CD4-positive, CD25-positive, alpha-beta regulatory T cell (primary cell): ENCODE data around the gene WNK2. TPM values are rescaled to one million over a fixed set of nuclear protein-coding genes. Genes with fewer than 3 reads are reported as not detected.

ENCODE experiments used
- ATAC-seq, 2 donors: fragments of 150-1000 bp; cut with Tn5 transposase; one replicate each; pipeline ENCODE4 v1.10.0; 2021; ENCODE audit warnings: low read depth in 2 of 2, moderate number of reproducible peaks in 2 of 2, moderate library complexity in 1 of 2
- DNase-seq, 3 donors: peaks; one replicate each; pipeline versions ENCODE4 v3.0.0 to v3.0.0-alpha.2; 2012 to 2022; ENCODE audit warnings: mixed read lengths in 1 of 3
- H3K27ac ChIP-seq: one replicate; pipeline ENCODE4 v1.7.0; 2013; ENCODE audit warnings: mild to moderate bottlenecking, low read length; ENCODE audit not compliant: insufficient read depth, poor library complexity, severe bottlenecking
- H3K27me3 ChIP-seq: one replicate; pipeline ENCODE4 v1.7.0; 2013; ENCODE audit warnings: low read length; ENCODE audit not compliant: control insufficient read depth, insufficient read depth
- H3K36me3 ChIP-seq: one replicate; pipeline ENCODE4 v1.7.0; 2013; ENCODE audit warnings: mild to moderate bottlenecking, low read length, moderate library complexity; ENCODE audit not compliant: control insufficient read depth, insufficient read depth
- H3K4me1 ChIP-seq: 2 replicates; pipeline ENCODE4 v1.7.0; 2013; ENCODE audit warnings: mild to moderate bottlenecking, low read length; ENCODE audit not compliant: insufficient read depth, control insufficient read depth, poor library complexity, severe bottlenecking
- H3K4me3 ChIP-seq: one replicate; pipeline ENCODE4 v1.7.0; 2013; ENCODE audit warnings: low read depth, mild to moderate bottlenecking, low read length, moderate library complexity
- H3K9me3 ChIP-seq, 2 experiments: 1 replicate in 1 of 2; 2 replicates in 1 of 2; pipeline ENCODE4 v1.7.0; 2013; ENCODE audit warnings: low read length in 2 of 2, mild to moderate bottlenecking in 1 of 2, moderate library complexity in 1 of 2; ENCODE audit not compliant: control insufficient read depth in 2 of 2
- H3K27ac Mint-ChIP-seq, 3 donors: one replicate each; pipeline ENCODE4 v1.8.0; 2020 to 2022; ENCODE audit warnings: mild to moderate bottlenecking in 3 of 3, mixed read lengths in 3 of 3, moderate library complexity in 2 of 3
- H3K27me3 Mint-ChIP-seq: one replicate; pipeline ENCODE4 v1.8.0; 2022; ENCODE audit warnings: mild to moderate bottlenecking, mixed read lengths
- H3K36me3 Mint-ChIP-seq: one replicate; pipeline ENCODE4 v1.8.0; 2020; ENCODE audit warnings: mixed read lengths
- H3K4me1 Mint-ChIP-seq, 4 donors: one replicate each; pipeline ENCODE4 v1.8.0; 2020 to 2022; ENCODE audit warnings: mixed read lengths in 4 of 4, mild to moderate bottlenecking in 1 of 4
- H3K4me3 Mint-ChIP-seq, 4 donors: one replicate each; pipeline ENCODE4 v1.8.0; 2020 to 2022; ENCODE audit warnings: mild to moderate bottlenecking in 4 of 4, mixed read lengths in 4 of 4, moderate library complexity in 3 of 4
- H3K9me3 Mint-ChIP-seq, 7 donors: one replicate each; pipeline ENCODE4 v1.8.0; 2020 to 2022; ENCODE audit warnings: mixed read lengths in 7 of 7, mild to moderate bottlenecking in 3 of 7, moderate library complexity in 2 of 7
- polyA plus RNA-seq, 4 donors: library from polyadenylated mRNA; unstranded; fragments of 300-500 nt; fragmentation: Illumina TruSeq; gene quantifications; one replicate each; pipeline ENCODE4 v1.2.3, GENCODE V29; 2021
- total RNA-seq: library from RNA; stranded (reverse); gene quantifications from one replicate; pipeline ENCODE4 v1.2.3, GENCODE V29; 2022

The WNK2 gene
- total and polyA plus RNA-seq, 5 donors from 2014 or later = 0.22 TPM; not detected in 4

GRCh38 chr9:93173365-93174051, 10.4 kb upstream of the WNK2 start:
- H3K36me3 Mint-ChIP-seq = no peaks in the 10 kb centered on the region
- Histone ChIP-seq H3K27ac (no peak overlapping the region), H3K36me3 (no peaks in the 10 kb centered on the region), H3K9me3 (no peaks in the 10 kb centered on the region), H3K27me3 (no peaks in the 10 kb centered on the region), H3K4me1 (no peaks in the 10 kb centered on the region), H3K4me3 (no peak overlapping the region)
- no peaks in the 10 kb centered on the region for H3K9me3 Mint-ChIP-seq
- peaks cover 21% of the 10 kb centered on the region for H3K27me3 Mint-ChIP-seq
- DNase-seq = no peak
- peak overlapping the region in 1 of 3 donors; percentile 51 for H3K27ac Mint-ChIP-seq
- H3K4me3 Mint-ChIP-seq = no peak overlapping the region
- ATAC-seq = no peak
- peaks cover 0 to 8% (median 0%) of the 10 kb centered on the region in 4 donors for H3K4me1 Mint-ChIP-seq

- ATAC-seq (no peak), DNase-seq (no peak)
- Histone ChIP-seq H3K27ac (no peak overlapping the region), H3K36me3 (no peaks in the 10 kb centered on the region), H3K9me3 (no peaks in the 10 kb centered on the region), H3K4me1 (no peaks in the 10 kb centered on the region), H3K4me3 (no peak overlapping the region), H3K27me3 (no peaks in the 10 kb centered on the region)
- Mint-ChIP-seq H3K9me3 (no peaks in the 10 kb centered on the region), H3K36me3 (no peaks in the 10 kb centered on the region), H3K4me3 (no peak overlapping the region), H3K27me3 (peaks cover 29% of the 10 kb centered on the region), H3K4me1 (peaks cover 0 to 8% (median 0%) of the 10 kb centered on the region in 4 donors), H3K27ac (peak overlapping the region in 1 of 3 donors; percentile 67)
Observed at GRCh38 chr9:93174976-93175375, 9.0 kb upstream of the WNK2 start.

GRCh38 chr9:93177676-93178075, 6.3 kb upstream of the WNK2 start:
- Histone ChIP-seq H3K27me3 (peaks cover 3% of the 10 kb centered on the region), H3K36me3 (no peaks in the 10 kb centered on the region), H3K9me3 (no peaks in the 10 kb centered on the region), H3K27ac (no peak overlapping the region), H3K4me3 (no peak overlapping the region), H3K4me1 (no peaks in the 10 kb centered on the region)
- DNase-seq (no peak), ATAC-seq (no peak)
- Mint-ChIP-seq H3K9me3 (no peaks in the 10 kb centered on the region), H3K36me3 (no peaks in the 10 kb centered on the region), H3K4me1 (peaks cover 0 to 8% (median 0%) of the 10 kb centered on the region in 4 donors), H3K4me3 (no peak overlapping the region), H3K27me3 (peaks cover 39% of the 10 kb centered on the region), H3K27ac (no peak overlapping the region)

- Histone ChIP-seq H3K4me3 (no peak overlapping the region), H3K27ac (no peak overlapping the region), H3K36me3 (no peaks in the 10 kb centered on the region), H3K27me3 (peaks cover 7% of the 10 kb centered on the region), H3K4me1 (peaks cover 9% of the 10 kb centered on the region), H3K9me3 (no peaks in the 10 kb centered on the region)
- DNase-seq (no peak), ATAC-seq (no peak)
- Mint-ChIP-seq H3K27me3 (peaks cover 44% of the 10 kb centered on the region), H3K4me1 (peaks cover 0 to 12% (median 2%) of the 10 kb centered on the region in 4 donors), H3K4me3 (no peak overlapping the region), H3K9me3 (no peaks in the 10 kb centered on the region), H3K36me3 (no peaks in the 10 kb centered on the region), H3K27ac (no peak overlapping the region)
Observed at GRCh38 chr9:93178851-93179786, 4.8 kb upstream of the WNK2 start.

GRCh38 chr9:93180938-93181337, 3.0 kb upstream of the WNK2 start:
- Mint-ChIP-seq H3K36me3 (no peaks in the 10 kb centered on the region), H3K4me3 (no peak overlapping the region)

GRCh38 chr9:93181672-93182435, 2.1 kb upstream of the WNK2 start:
- H3K27me3 Mint-ChIP-seq = peaks cover 52% of the 10 kb centered on the region
- H3K36me3 Mint-ChIP-seq = no peaks in the 10 kb centered on the region
- no peak overlapping the region for H3K27ac ChIP-seq
- H3K4me1 ChIP-seq = peaks cover 16% of the 10 kb centered on the region
- ATAC-seq (no peak), DNase-seq (no peak)
- H3K36me3 ChIP-seq = no peaks in the 10 kb centered on the region
- peaks cover 0 to 16% (median 5%) of the 10 kb centered on the region in 4 donors for H3K4me1 Mint-ChIP-seq
- peaks cover 7% of the 10 kb centered on the region for H3K27me3 ChIP-seq
- peak overlapping the region in 1 of 4 donors; percentile 17 for H3K4me3 Mint-ChIP-seq
- H3K9me3 Mint-ChIP-seq = no peaks in the 10 kb centered on the region
- no peak overlapping the region for H3K4me3 ChIP-seq
- H3K9me3 ChIP-seq = no peaks in the 10 kb centered on the region
- H3K27ac Mint-ChIP-seq = no peak overlapping the region

More at GRCh38 chr9:93180938-93181337, 3.0 kb upstream of the WNK2 start:
- Histone ChIP-seq H3K9me3 (no peaks in the 10 kb centered on the region), H3K27me3 (peaks cover 7% of the 10 kb centered on the region), H3K36me3 (no peaks in the 10 kb centered on the region), H3K27ac (no peak overlapping the region), H3K4me1 (peaks cover 16% of the 10 kb centered on the region), H3K4me3 (no peak overlapping the region)
- no peaks in the 10 kb centered on the region for H3K9me3 Mint-ChIP-seq
- H3K4me1 Mint-ChIP-seq = peaks cover 0 to 16% (median 4%) of the 10 kb centered on the region in 4 donors
- peaks cover 49% of the 10 kb centered on the region for H3K27me3 Mint-ChIP-seq
- no peak for ATAC-seq
- no peak for DNase-seq
- no peak overlapping the region for H3K27ac Mint-ChIP-seq

GRCh38 chr9:93182572-93182971, 1.4 kb upstream of the WNK2 start:
- no peak overlapping the region for H3K27ac ChIP-seq
- peaks cover 54% of the 10 kb centered on the region for H3K27me3 Mint-ChIP-seq
- H3K27ac Mint-ChIP-seq = no peak overlapping the region
- DNase-seq (no peak), ATAC-seq (no peak)
- H3K36me3 ChIP-seq = no peaks in the 10 kb centered on the region
- H3K4me1 ChIP-seq = peaks cover 16% of the 10 kb centered on the region
- peak overlapping the region in 3 of 4 donors; percentile 11 to 78 (median 77) for H3K4me3 Mint-ChIP-seq
- peaks cover 0 to 16% (median 5%) of the 10 kb centered on the region in 4 donors for H3K4me1 Mint-ChIP-seq
- no peaks in the 10 kb centered on the region for H3K36me3 Mint-ChIP-seq
- H3K27me3 ChIP-seq = peaks cover 7% of the 10 kb centered on the region
- H3K9me3 Mint-ChIP-seq = no peaks in the 10 kb centered on the region
- H3K9me3 ChIP-seq = no peaks in the 10 kb centered on the region
- no peak overlapping the region for H3K4me3 ChIP-seq
